ENCODE measurements around the gene CRLF1.

DNA sequence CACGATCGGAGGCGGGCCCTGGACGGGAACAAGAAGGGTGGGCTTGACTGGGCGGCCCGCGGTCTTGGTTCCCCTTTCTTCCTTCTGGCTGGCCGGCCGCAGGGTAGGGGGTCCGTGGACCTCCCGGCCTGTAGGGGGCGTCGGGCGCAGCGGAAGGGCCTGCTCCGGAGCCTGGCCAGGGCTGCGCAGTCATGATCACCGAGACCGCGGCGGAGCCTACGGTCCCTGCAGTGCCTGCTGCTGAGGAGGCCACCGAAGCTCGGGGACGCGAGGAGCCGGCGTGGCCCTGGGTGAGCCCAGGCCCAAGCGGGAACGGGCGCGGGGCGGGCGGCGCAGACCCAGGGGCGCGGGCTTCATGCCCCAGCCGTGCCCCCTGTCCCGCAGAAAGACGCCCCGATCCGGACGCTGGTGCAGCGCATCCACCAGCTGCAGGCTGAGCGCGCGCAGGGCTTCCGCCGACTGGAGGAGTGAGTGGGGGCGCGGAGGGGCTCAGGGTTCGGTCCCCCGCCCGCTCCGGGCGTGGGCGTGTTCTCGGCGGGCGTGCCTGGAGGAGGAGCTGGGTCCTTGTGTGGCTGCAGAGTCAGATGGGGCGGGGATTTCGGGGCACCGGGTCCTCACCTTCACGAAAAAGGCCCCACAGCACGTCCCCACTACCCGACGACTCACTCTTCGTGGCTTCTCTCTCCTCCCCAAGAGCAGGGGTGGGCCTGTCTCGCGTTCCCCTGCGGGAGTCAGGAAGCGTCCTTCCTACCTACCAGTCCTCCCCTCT, 17.8 kb downstream of the CRLF1 start, which contains the start of gene REX1BD:
- no peak for TF ChIP-seq EZH2 (IDR thresholded peaks at IDR 0.05)
- TF ChIP-seq POLR2AphosphoS5 (IDR thresholded peaks at IDR 0.05; ENCODE audit: borderline replicate concordance, low read depth, low read length), result peak; percentile 97
- no peak for TF ChIP-seq FOXP2 (optimal IDR thresholded peaks at IDR 0.05; ENCODE audit: control extremely low read depth, extremely low read length, insufficient read depth)
